ENCODE measurements around the gene MANF. TPM values are rescaled to one million over a fixed set of nuclear protein-coding genes. Genes with fewer than 3 reads are reported as not detected.

Gene MANF
- total RNA-seq, 4 donors from 2014 or later = 35.9 to 97.7 (median 72.6) TPM

DNA sequence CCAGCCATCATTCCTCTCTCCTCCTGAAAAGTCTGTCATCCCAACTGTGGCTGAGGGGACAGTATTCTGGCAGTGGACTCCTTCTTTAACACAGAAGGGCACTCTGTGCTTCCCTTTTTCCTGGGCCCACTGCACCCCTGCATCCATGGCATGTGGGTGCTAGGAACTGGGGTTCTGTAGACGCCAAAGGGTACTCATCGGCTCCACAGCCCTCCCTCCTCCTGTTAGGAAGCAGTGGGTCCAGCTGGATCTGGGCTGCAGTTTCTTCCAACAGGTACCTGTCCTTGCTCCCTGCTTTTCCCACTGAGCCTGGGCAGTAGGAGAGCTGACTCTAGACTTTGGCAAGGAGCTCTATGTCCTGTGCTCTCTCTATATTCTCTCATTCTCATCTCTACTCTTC lies 6.4 kb upstream of the MANF start:
- no peaks in the 10 kb centered on the region for H3K36me3 ChIP-seq
- TF ChIP-seq POLR2A (IDR thresholded peaks at IDR 0.05) = no peak
- TF ChIP-seq, protein P1, sequence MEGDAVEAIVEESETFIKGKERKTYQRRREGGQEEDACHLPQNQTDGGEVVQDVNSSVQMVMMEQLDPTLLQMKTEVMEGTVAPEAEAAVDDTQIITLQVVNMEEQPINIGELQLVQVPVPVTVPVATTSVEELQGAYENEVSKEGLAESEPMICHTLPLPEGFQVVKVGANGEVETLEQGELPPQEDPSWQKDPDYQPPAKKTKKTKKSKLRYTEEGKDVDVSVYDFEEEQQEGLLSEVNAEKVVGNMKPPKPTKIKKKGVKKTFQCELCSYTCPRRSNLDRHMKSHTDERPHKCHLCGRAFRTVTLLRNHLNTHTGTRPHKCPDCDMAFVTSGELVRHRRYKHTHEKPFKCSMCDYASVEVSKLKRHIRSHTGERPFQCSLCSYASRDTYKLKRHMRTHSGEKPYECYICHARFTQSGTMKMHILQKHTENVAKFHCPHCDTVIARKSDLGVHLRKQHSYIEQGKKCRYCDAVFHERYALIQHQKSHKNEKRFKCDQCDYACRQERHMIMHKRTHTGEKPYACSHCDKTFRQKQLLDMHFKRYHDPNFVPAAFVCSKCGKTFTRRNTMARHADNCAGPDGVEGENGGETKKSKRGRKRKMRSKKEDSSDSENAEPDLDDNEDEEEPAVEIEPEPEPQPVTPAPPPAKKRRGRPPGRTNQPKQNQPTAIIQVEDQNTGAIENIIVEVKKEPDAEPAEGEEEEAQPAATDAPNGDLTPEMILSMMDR (IDR thresholded peaks at IDR 0.05) = no peak
- H3K27me3 ChIP-seq = no peaks in the 10 kb centered on the region
- intact Hi-C loops (cut with DNase I) = loop anchor here (10.0 kb wide), 2 partner anchors 284 to 414 kb away; no protein-coding TSS in a partner anchor
- DNase-seq = no peak
- peaks cover 0 to 8% (median 2%) of the 10 kb centered on the region in 3 donors for H3K4me1 ChIP-seq
- 62 to 93% methylated on average over 2 of the region's 2 CpGs for WGBS, 2 donors
- H3K27ac ChIP-seq = no peak overlapping the region
- no peaks in the 10 kb centered on the region for H3K9me3 ChIP-seq
- H3K4me3 ChIP-seq = no peak overlapping the region

GRCh38 chr3:51379301-51379700 lies 5.8 kb upstream of the MANF start:
- Histone ChIP-seq H3K36me3 (no peaks in the 10 kb centered on the region), H3K27me3 (no peaks in the 10 kb centered on the region), H3K27ac (no peak overlapping the region), H3K9me3 (no peaks in the 10 kb centered on the region), H3K4me3 (no peak overlapping the region), H3K4me1 (peaks cover 5 to 13% (median 6%) of the 10 kb centered on the region in 3 donors)
- DNase-seq = no peak
- WGBS, 2 donors = 49 to 64% methylated on average over 4 to 6 of the region's 8 CpGs
- intact Hi-C loops (cut with DNase I) = loop anchor here (10.0 kb wide), 2 partner anchors 284 to 414 kb away; no protein-coding TSS in a partner anchor
- no peak for TF ChIP-seq POLR2A (IDR thresholded peaks at IDR 0.05)
- TF ChIP-seq, protein P1 (IDR thresholded peaks at IDR 0.05) = no peak

GRCh38 chr3:51379746-51380455 lies 5.2 kb upstream of the MANF start:
- 63 to 84% methylated on average over 1 to 5 of the region's 8 CpGs for WGBS, 2 donors
- intact Hi-C loops (cut with DNase I) = loop anchor here (10.0 kb wide), 2 partner anchors 285 to 415 kb away; no protein-coding TSS in a partner anchor

GRCh38 chr3:51380601-51381332 lies 4.3 kb upstream of the MANF start:
- Histone ChIP-seq H3K27me3 (no peaks in the 10 kb centered on the region), H3K9me3 (no peaks in the 10 kb centered on the region), H3K4me3 (no peak overlapping the region), H3K4me1 (peaks cover 6 to 19% (median 8%) of the 10 kb centered on the region in 3 donors), H3K36me3 (no peaks in the 10 kb centered on the region), H3K27ac (no peak overlapping the region)
- 80 to 89% methylated on average over 1 to 5 of the region's 15 CpGs for WGBS, 2 donors
- no peak for DNase-seq
- no peak for TF ChIP-seq POLR2A (IDR thresholded peaks at IDR 0.05)
- TF ChIP-seq, protein P1 (IDR thresholded peaks at IDR 0.05) = no peak
- intact Hi-C loops (cut with DNase I) = no loop called here

More at GRCh38 chr3:51379746-51380455, 5.2 kb upstream of the MANF start:
- H3K36me3 ChIP-seq = no peaks in the 10 kb centered on the region
- no peak overlapping the region for H3K27ac ChIP-seq
- no peaks in the 10 kb centered on the region for H3K27me3 ChIP-seq
- DNase-seq = no peak
- TF ChIP-seq POLR2A (IDR thresholded peaks at IDR 0.05) = no peak
- TF ChIP-seq, protein P1 (IDR thresholded peaks at IDR 0.05) = no peak
- H3K4me3 ChIP-seq = no peak overlapping the region
- H3K9me3 ChIP-seq = no peaks in the 10 kb centered on the region
- H3K4me1 ChIP-seq = peaks cover 6 to 15% (median 6%) of the 10 kb centered on the region in 3 donors

- H3K27me3 ChIP-seq = no peaks in the 10 kb centered on the region
- no peak for TF ChIP-seq POLR2A (IDR thresholded peaks at IDR 0.05)
- TF ChIP-seq, protein P1 (IDR thresholded peaks at IDR 0.05) = no peak
- DNase-seq = no peak
- H3K4me3 ChIP-seq = no peak overlapping the region
- peaks cover 12 to 24% (median 14%) of the 10 kb centered on the region in 3 donors for H3K4me1 ChIP-seq
- no peaks in the 10 kb centered on the region for H3K36me3 ChIP-seq
- WGBS, 2 donors = 90 to 98% methylated on average over 4 to 6 of the region's 18 CpGs
- no peak overlapping the region for H3K27ac ChIP-seq
- intact Hi-C loops (cut with DNase I) = no loop called here
- no peaks in the 10 kb centered on the region for H3K9me3 ChIP-seq
Measured at GRCh38 chr3:51381333-51381705, 3.8 kb upstream of the MANF start.
